ENCODE results near the gene PBX4.

Gene PBX4

GRCh38 chr19:19540715-19541515 lies 77.6 kb downstream of the PBX4 start:
- Histone ChIP-seq H3K4me1 (ENCODE audit: insufficient read depth, insufficient read length) (peaks cover 29% of the 10 kb centered on the region), H3K36me3 (ENCODE audit: insufficient read depth, insufficient read length, low read length) (peaks cover 34% of the 10 kb centered on the region), H3K9me3 (ENCODE audit: insufficient read depth, low read length) (no peaks in the 10 kb centered on the region), H3K9ac (ENCODE audit: insufficient read length, low read depth) (peak overlapping the region; percentile 61), H3K27me3 (ENCODE audit: insufficient read depth, insufficient read length) (peaks cover 7% of the 10 kb centered on the region), H3K4me3 (ENCODE audit: insufficient read length, low read depth) (peak overlapping the region; percentile 28)
- peak; percentile 94 for DNase-seq (ENCODE audit: low read depth, low spot score)
- TF ChIP-seq SUZ12 (IDR thresholded peaks at IDR 0.05; ENCODE audit: extremely low read depth, insufficient read depth, insufficient read length): no peak
- TF ChIP-seq ZNF274 (IDR thresholded peaks at IDR 0.05; ENCODE audit: low read depth, low read length): no peak
- no peak for TF ChIP-seq YY1 (IDR thresholded peaks at IDR 0.05; ENCODE audit: insufficient read depth, insufficient read length)

- peak; percentile 68 for DNase-seq (ENCODE audit: low read depth, low spot score)
- Histone ChIP-seq H3K4me3 (ENCODE audit: insufficient read length, low read depth) (peak overlapping the region; percentile 28), H3K27me3 (ENCODE audit: insufficient read depth, insufficient read length) (peaks cover 7% of the 10 kb centered on the region), H3K4me1 (ENCODE audit: insufficient read depth, insufficient read length) (peaks cover 29% of the 10 kb centered on the region), H3K36me3 (ENCODE audit: insufficient read depth, insufficient read length, low read length) (peaks cover 31% of the 10 kb centered on the region), H3K9me3 (ENCODE audit: insufficient read depth, low read length) (no peaks in the 10 kb centered on the region), H3K9ac (ENCODE audit: insufficient read length, low read depth) (peak overlapping the region; percentile 61)
- TF ChIP-seq YY1 (IDR thresholded peaks at IDR 0.05; ENCODE audit: insufficient read depth, insufficient read length): no peak
- TF ChIP-seq SUZ12 (IDR thresholded peaks at IDR 0.05; ENCODE audit: extremely low read depth, insufficient read depth, insufficient read length): no peak
- TF ChIP-seq ZNF274 (IDR thresholded peaks at IDR 0.05; ENCODE audit: low read depth, low read length): no peak
Measured at GRCh38 chr19:19540064-19540714, 78.3 kb downstream of the PBX4 start.

GRCh38 chr19:19539698-19540063 lies 78.8 kb downstream of the PBX4 start:
- Histone ChIP-seq H3K4me3 (ENCODE audit: insufficient read length, low read depth) (no peak overlapping the region), H3K9me3 (ENCODE audit: insufficient read depth, low read length) (no peaks in the 10 kb centered on the region), H3K36me3 (ENCODE audit: insufficient read depth, insufficient read length, low read length) (peaks cover 30% of the 10 kb centered on the region), H3K27me3 (ENCODE audit: insufficient read depth, insufficient read length) (peaks cover 7% of the 10 kb centered on the region), H3K4me1 (ENCODE audit: insufficient read depth, insufficient read length) (peaks cover 29% of the 10 kb centered on the region), H3K9ac (ENCODE audit: insufficient read length, low read depth) (no peak overlapping the region)
- TF ChIP-seq ZNF274 (IDR thresholded peaks at IDR 0.05; ENCODE audit: low read depth, low read length) (no peak), YY1 (IDR thresholded peaks at IDR 0.05; ENCODE audit: insufficient read depth, insufficient read length) (no peak), SUZ12 (IDR thresholded peaks at IDR 0.05; ENCODE audit: extremely low read depth, insufficient read depth, insufficient read length) (no peak)
- no peak for DNase-seq (ENCODE audit: low read depth, low spot score)

- DNase-seq (ENCODE audit: low read depth, low spot score): no peak
- TF ChIP-seq SUZ12 (IDR thresholded peaks at IDR 0.05; ENCODE audit: extremely low read depth, insufficient read depth, insufficient read length) (no peak), YY1 (IDR thresholded peaks at IDR 0.05; ENCODE audit: insufficient read depth, insufficient read length) (no peak), ZNF274 (IDR thresholded peaks at IDR 0.05; ENCODE audit: low read depth, low read length) (no peak)
- no peaks in the 10 kb centered on the region for H3K9me3 ChIP-seq (ENCODE audit: insufficient read depth, low read length)
- H3K4me1 ChIP-seq (ENCODE audit: insufficient read depth, insufficient read length): peaks cover 29% of the 10 kb centered on the region
- peak overlapping the region; percentile 66 for H3K4me3 ChIP-seq (ENCODE audit: insufficient read length, low read depth)
- peaks cover 7% of the 10 kb centered on the region for H3K27me3 ChIP-seq (ENCODE audit: insufficient read depth, insufficient read length)
- peaks cover 21% of the 10 kb centered on the region for H3K36me3 ChIP-seq (ENCODE audit: insufficient read depth, insufficient read length, low read length)
- H3K9ac ChIP-seq (ENCODE audit: insufficient read length, low read depth): peak overlapping the region; percentile 87
Measured at GRCh38 chr19:19538785-19539166, 79.7 kb downstream of the PBX4 start.

GRCh38 chr19:19538061-19538784 lies 80.3 kb downstream of the PBX4 start, which contains the start of gene CILP2:
Gene CILP2 (plus strand): TSS chr19:19538265. CDS start chr19:19538350, 85 bp downstream.
- peaks cover 7% of the 10 kb centered on the region for H3K27me3 ChIP-seq (ENCODE audit: insufficient read depth, insufficient read length)
- TF ChIP-seq ZNF274 (IDR thresholded peaks at IDR 0.05; ENCODE audit: low read depth, low read length): no peak
- no peak for TF ChIP-seq SUZ12 (IDR thresholded peaks at IDR 0.05; ENCODE audit: extremely low read depth, insufficient read depth, insufficient read length)
- TF ChIP-seq YY1 (IDR thresholded peaks at IDR 0.05; ENCODE audit: insufficient read depth, insufficient read length): no peak
- DNase-seq (ENCODE audit: low read depth, low spot score): peak; percentile 52
- H3K4me3 ChIP-seq (ENCODE audit: insufficient read length, low read depth): peak within 1 kb of the TSS; percentile 66
- H3K9me3 ChIP-seq (ENCODE audit: insufficient read depth, low read length): no peaks in the 10 kb centered on the region
- peaks cover 29% of the 10 kb centered on the region for H3K4me1 ChIP-seq (ENCODE audit: insufficient read depth, insufficient read length)
- H3K9ac ChIP-seq (ENCODE audit: insufficient read length, low read depth): peak within 1 kb of the TSS; percentile 87
- H3K36me3 ChIP-seq (ENCODE audit: insufficient read depth, insufficient read length, low read length): peaks cover 15% of the 10 kb centered on the region

- no peak for TF ChIP-seq ZNF274 (IDR thresholded peaks at IDR 0.05; ENCODE audit: low read depth, low read length)
- TF ChIP-seq YY1 (IDR thresholded peaks at IDR 0.05; ENCODE audit: insufficient read depth, insufficient read length): no peak
- TF ChIP-seq SUZ12 (IDR thresholded peaks at IDR 0.05; ENCODE audit: extremely low read depth, insufficient read depth, insufficient read length): no peak
- no peak overlapping the region for H3K9ac ChIP-seq (ENCODE audit: insufficient read length, low read depth)
- peaks cover 7% of the 10 kb centered on the region for H3K27me3 ChIP-seq (ENCODE audit: insufficient read depth, insufficient read length)
- peak overlapping the region; percentile 66 for H3K4me3 ChIP-seq (ENCODE audit: insufficient read length, low read depth)
- peaks cover 36% of the 10 kb centered on the region for H3K4me1 ChIP-seq (ENCODE audit: insufficient read depth, insufficient read length)
- H3K36me3 ChIP-seq (ENCODE audit: insufficient read depth, insufficient read length, low read length): peaks cover 16% of the 10 kb centered on the region
- no peaks in the 10 kb centered on the region for H3K9me3 ChIP-seq (ENCODE audit: insufficient read depth, low read length)
- DNase-seq (ENCODE audit: low read depth, low spot score): no peak
Measured at GRCh38 chr19:19537075-19538048, 81.1 kb downstream of the PBX4 start.

Measured in NT2/D1 (cell line).